Stimulated activated CD8-positive, alpha-beta memory T cell treated with anti-CD3 and anti-CD28 coated beads, Interleukin-12 subunit alpha, Interleukin-12 subunit beta, amount 100 ng/mL, for 4 hours (primary cell): ENCODE results near the gene UBA5.
A peak's percentile ranks its signal among the peaks of the same experiment; 100 is the strongest.

Source experiments
- DNase-seq: peaks from one replicate; pipeline ENCODE4 v3.0.0-alpha.2; 2020; ENCODE audit warnings: low read depth

The UBA5 gene

GRCh38 chr3:132716372-132716771 lies 56.2 kb downstream of the UBA5 start:
- no peak for DNase-seq

GRCh38 chr3:132720228-132720627 lies 60.1 kb downstream of the UBA5 start:
- no peak for DNase-seq

- DNase-seq, result peak; percentile 3
These were observed 61.5 kb downstream of the UBA5 start for GRCh38 chr3:132721479-132722164.

DNA sequence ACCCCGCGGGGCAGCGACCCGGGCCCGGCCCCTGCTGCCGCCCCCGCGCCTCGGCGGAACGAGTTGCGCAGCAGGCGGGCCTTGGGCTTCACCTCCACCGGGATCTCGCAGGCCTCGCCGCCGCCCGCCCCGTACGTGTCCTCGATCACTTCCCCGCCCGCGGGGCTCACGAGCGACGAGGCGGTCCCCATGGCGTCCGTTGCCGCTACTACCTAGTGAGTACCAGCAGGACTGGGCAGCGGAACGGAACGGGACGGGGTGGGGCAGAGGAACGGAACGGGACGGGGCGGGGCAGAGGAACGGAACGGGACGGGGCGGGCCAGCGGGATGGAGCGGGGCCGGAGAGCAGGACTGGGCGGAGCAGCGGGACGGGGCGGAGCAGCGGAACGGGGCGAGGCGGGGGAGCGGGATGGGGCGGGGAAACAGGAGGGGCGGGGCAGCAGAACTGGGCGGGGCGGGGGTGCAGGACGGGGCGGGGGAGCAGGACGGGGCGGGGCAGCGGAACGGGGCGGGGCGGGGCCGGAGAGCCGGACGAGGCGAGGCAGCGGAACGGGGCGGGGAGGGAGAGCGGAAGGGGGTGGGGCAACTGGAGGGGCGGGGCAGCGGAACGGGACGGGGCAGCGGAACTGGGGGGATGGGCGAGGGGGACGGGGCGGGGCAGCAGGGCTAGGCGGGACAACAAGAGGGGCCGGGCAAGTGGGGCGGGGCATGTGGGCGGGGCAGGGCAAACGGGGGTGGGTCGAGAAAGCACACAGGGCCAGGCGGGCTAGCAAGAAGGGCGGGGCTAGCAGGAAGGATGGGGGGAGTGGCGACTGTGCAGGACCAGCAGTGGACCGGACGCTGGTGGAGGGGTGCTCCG lies 62.3 kb downstream of the UBA5 start, which contains the start of gene NPHP3:
NPHP3 (minus strand) TSS at position 245 of the 859 bp plus-strand sequence; CDS start at position 191, 54 bp downstream.
- peak; percentile 95 for DNase-seq

GRCh38 chr3:132723024-132723950 lies 63.2 kb downstream of the UBA5 start:
- DNase-seq, result no peak

DNA sequence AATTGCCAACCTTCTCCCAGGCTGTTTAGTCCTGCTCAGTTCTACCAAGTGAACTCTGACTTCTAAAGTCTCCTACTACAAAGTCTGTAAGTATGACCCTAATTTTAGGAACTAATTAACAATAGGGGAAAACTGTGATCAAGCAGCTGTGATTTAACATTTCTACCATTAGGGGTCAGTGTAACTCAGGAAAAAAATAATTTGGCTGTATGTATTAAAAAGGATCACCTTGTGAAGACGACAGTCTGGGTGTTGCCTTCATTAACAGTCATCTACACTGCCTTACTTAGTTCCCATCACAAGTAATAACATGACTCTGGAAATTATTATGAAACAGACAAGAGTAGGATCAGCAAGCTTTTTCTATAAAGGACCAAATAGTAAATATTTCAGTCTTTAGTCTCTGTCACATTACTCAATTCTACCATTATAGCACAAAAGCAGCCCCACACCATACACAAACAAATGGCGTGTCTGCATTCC lies 66.3 kb downstream of the UBA5 start:
- no peak for DNase-seq
